Neural cell (in vitro differentiated cells): ENCODE results near the gene RBM20. TPM values are rescaled to one million over a fixed set of nuclear protein-coding genes. Genes with fewer than 3 reads are reported as not detected.

ENCODE experiments used
- H2AFZ ChIP-seq: fragments of 200-600, 300-800 bp; sonication (generic), shearing (Covaris generic); 2 replicates; pipeline ENCODE4 v1.6.0; 2014; ENCODE audit warnings: low read depth, mild to moderate bottlenecking, antibody characterized with exemption, low read length, moderate library complexity
- H3F3A ChIP-seq: fragments of 200-600 bp; shearing (Covaris generic); 2 replicates; pipeline ENCODE4 v1.6.1; 2016; ENCODE audit warnings: mild to moderate bottlenecking, moderate library complexity, mixed read lengths, antibody characterized with exemption, low read length; ENCODE audit not compliant: insufficient read depth, poor library complexity, severe bottlenecking
- H3K27ac ChIP-seq: fragments of 200-600, 300-800 bp; sonication (generic), shearing (Covaris generic); 2 replicates; pipeline ENCODE4 v1.5.1; 2014; ENCODE audit warnings: mild to moderate bottlenecking, low read length, moderate library complexity
- H3K27me3 ChIP-seq: fragments of 300-800, 200-600 bp; sonication (generic), shearing (Covaris generic); 2 replicates; pipeline ENCODE4 v1.6.0; 2014; ENCODE audit warnings: mild to moderate bottlenecking, low read depth, low read length, moderate library complexity; ENCODE audit not compliant: insufficient read depth
- H3K36me3 ChIP-seq: fragments of 300-800, 200-600 bp; sonication (generic), shearing (Covaris generic); 2 replicates; pipeline ENCODE4 v1.5.1; 2014; ENCODE audit warnings: mild to moderate bottlenecking, antibody characterized with exemption, low read length, moderate library complexity; ENCODE audit not compliant: insufficient read depth
- H3K4me2 ChIP-seq: fragments of 300-800, 200-600 bp; sonication (generic), shearing (Covaris generic); 2 replicates; pipeline ENCODE4 v1.6.0; 2014; ENCODE audit warnings: mild to moderate bottlenecking, low read length
- H3K4me3 ChIP-seq: fragments of 300-800, 200-600 bp; sonication (generic), shearing (Covaris generic); 2 replicates; pipeline ENCODE4 v1.5.1; 2014; ENCODE audit warnings: mild to moderate bottlenecking, low read length, moderate library complexity
- H3K79me2 ChIP-seq: fragments of 200-600 bp; shearing (Covaris generic); replicated peaks from 2 replicates; pipeline ENCODE4 v1.6.0; 2014; ENCODE audit warnings: mild to moderate bottlenecking, low read length, moderate library complexity; ENCODE audit not compliant: insufficient read depth
- H3K9ac ChIP-seq: fragments of 300-800, 200-600 bp; sonication (generic), shearing (Covaris generic); 2 replicates; pipeline ENCODE4 v1.6.1; 2016; ENCODE audit warnings: mild to moderate bottlenecking, low read length, mixed read lengths
- H3K9me2 ChIP-seq: fragments of 200-600 bp; shearing (Covaris generic); 2 replicates; pipeline ENCODE4 v1.6.1; 2016; ENCODE audit warnings: mild to moderate bottlenecking, low read length, mixed read lengths; ENCODE audit not compliant: insufficient read depth
- H3K9me3 ChIP-seq: fragments of 200-600, 300-800 bp; sonication (generic), shearing (Covaris generic); 2 replicates; pipeline ENCODE4 v1.6.1; 2016; ENCODE audit warnings: mild to moderate bottlenecking, mixed run types, low read length, moderate library complexity, mixed read lengths
- H4K20me1 ChIP-seq: fragments of 200-600 bp; shearing (Covaris generic); 2 replicates; pipeline ENCODE4 v1.6.1; 2016; ENCODE audit warnings: mild to moderate bottlenecking, mixed run types; ENCODE audit not compliant: insufficient read depth
- EP300 ChIP-seq: fragments of 450-650 bp; conservative IDR thresholded peaks from 2 replicates; pipeline ENCODE4 v1.6.1; 2014; ENCODE audit warnings: antibody characterized with exemption, mild to moderate bottlenecking, moderate library complexity; ENCODE audit not compliant: poor library complexity, severe bottlenecking
- EZH2 ChIP-seq: fragments of 200-600, 300-800 bp; shearing (Covaris generic), sonication (generic); IDR thresholded peaks from 2 replicates; pipeline ENCODE4 v1.6.1; 2014; ENCODE audit warnings: antibody characterized with exemption, low read length, borderline replicate concordance, mild to moderate bottlenecking; ENCODE audit not compliant: insufficient read depth, poor library complexity, severe bottlenecking
- MXI1 ChIP-seq: fragments of 450-650 bp; conservative IDR thresholded peaks from 2 replicates; pipeline ENCODE4 v1.6.1; 2014; ENCODE audit warnings: antibody characterized with exemption, mild to moderate bottlenecking; ENCODE audit not compliant: poor library complexity, severe bottlenecking
- POLR2AphosphoS5 ChIP-seq: IDR thresholded peaks from 2 replicates; pipeline ENCODE4 v1.6.1; 2012
- RAD21 ChIP-seq: fragments of 450-650 bp; conservative IDR thresholded peaks from 2 replicates; pipeline ENCODE4 v1.6.1; 2014; ENCODE audit warnings: antibody characterized with exemption, mild to moderate bottlenecking, moderate library complexity
- SMC3 ChIP-seq: fragments of 450-650 bp; conservative IDR thresholded peaks from 2 replicates; pipeline ENCODE4 v1.6.1; 2014; ENCODE audit warnings: antibody characterized with exemption, mild to moderate bottlenecking, moderate library complexity; ENCODE audit not compliant: poor library complexity
- TAF1 ChIP-seq: IDR thresholded peaks from 2 replicates; pipeline ENCODE4 v1.6.1; 2012; ENCODE audit warnings: low read depth
- polyA plus RNA-seq: library from polyadenylated mRNA; depleted of rRNA; stranded (reverse); fragments of >200 nt; gene quantifications from 2 replicates; pipeline ENCODE4 v1.2.3, GENCODE V29; 2014
- TF ChIP-seq, protein P1 (sequence below): fragments of 450-650 bp; IDR thresholded peaks from 2 replicates; pipeline ENCODE4 v1.5.1; 2014; ENCODE audit warnings: antibody characterized with exemption, mild to moderate bottlenecking, moderate library complexity; ENCODE audit not compliant: poor library complexity, severe bottlenecking
- TF ChIP-seq, protein P2 (sequence below): IDR thresholded peaks from 2 replicates; pipeline ENCODE4 v1.6.1; 2012; ENCODE audit warnings: borderline replicate concordance

Gene RBM20
- polyA plus RNA-seq, 1 donor from 2014 or later = 0.07 TPM

DNA sequence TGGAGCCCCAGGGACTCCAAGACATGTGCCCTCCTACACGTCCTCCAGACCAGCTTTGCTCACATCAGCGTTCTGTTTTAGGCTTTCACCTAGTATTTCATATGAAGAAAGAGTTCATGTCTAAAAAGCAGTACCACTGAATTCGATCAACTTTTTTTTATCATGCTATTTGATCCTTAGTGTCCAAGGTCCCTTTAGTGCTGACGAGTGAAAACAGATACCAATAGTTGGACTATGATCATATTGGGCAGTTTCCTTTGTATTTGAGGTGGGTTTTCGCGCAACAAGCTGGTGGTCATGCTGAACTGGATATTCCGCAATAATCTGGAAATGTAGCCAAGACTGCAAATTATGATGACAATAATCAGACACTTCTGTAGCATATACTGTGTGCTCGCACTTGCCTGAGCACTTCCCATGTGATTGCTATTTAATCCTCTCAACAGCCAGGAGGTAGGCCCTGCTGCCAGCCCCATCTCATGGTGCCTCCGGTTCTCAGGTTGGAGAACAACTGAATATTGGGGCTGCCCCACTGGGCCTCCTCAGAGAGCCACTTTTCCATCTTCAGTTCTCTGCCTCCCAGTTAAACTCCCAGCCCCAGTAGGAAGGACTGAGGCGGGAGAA, 65.9 kb downstream of the RBM20 start:
- TF ChIP-seq EZH2 = no peak
- TF ChIP-seq SMC3 = no peak
- no peak for TF ChIP-seq TAF1
- TF ChIP-seq, protein P1, sequence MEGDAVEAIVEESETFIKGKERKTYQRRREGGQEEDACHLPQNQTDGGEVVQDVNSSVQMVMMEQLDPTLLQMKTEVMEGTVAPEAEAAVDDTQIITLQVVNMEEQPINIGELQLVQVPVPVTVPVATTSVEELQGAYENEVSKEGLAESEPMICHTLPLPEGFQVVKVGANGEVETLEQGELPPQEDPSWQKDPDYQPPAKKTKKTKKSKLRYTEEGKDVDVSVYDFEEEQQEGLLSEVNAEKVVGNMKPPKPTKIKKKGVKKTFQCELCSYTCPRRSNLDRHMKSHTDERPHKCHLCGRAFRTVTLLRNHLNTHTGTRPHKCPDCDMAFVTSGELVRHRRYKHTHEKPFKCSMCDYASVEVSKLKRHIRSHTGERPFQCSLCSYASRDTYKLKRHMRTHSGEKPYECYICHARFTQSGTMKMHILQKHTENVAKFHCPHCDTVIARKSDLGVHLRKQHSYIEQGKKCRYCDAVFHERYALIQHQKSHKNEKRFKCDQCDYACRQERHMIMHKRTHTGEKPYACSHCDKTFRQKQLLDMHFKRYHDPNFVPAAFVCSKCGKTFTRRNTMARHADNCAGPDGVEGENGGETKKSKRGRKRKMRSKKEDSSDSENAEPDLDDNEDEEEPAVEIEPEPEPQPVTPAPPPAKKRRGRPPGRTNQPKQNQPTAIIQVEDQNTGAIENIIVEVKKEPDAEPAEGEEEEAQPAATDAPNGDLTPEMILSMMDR = no peak
- TF ChIP-seq, protein P2, sequence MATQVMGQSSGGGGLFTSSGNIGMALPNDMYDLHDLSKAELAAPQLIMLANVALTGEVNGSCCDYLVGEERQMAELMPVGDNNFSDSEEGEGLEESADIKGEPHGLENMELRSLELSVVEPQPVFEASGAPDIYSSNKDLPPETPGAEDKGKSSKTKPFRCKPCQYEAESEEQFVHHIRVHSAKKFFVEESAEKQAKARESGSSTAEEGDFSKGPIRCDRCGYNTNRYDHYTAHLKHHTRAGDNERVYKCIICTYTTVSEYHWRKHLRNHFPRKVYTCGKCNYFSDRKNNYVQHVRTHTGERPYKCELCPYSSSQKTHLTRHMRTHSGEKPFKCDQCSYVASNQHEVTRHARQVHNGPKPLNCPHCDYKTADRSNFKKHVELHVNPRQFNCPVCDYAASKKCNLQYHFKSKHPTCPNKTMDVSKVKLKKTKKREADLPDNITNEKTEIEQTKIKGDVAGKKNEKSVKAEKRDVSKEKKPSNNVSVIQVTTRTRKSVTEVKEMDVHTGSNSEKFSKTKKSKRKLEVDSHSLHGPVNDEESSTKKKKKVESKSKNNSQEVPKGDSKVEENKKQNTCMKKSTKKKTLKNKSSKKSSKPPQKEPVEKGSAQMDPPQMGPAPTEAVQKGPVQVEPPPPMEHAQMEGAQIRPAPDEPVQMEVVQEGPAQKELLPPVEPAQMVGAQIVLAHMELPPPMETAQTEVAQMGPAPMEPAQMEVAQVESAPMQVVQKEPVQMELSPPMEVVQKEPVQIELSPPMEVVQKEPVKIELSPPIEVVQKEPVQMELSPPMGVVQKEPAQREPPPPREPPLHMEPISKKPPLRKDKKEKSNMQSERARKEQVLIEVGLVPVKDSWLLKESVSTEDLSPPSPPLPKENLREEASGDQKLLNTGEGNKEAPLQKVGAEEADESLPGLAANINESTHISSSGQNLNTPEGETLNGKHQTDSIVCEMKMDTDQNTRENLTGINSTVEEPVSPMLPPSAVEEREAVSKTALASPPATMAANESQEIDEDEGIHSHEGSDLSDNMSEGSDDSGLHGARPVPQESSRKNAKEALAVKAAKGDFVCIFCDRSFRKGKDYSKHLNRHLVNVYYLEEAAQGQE = no peak
- TF ChIP-seq EP300 = no peak
- Histone ChIP-seq H4K20me1 (no peaks in the 10 kb centered on the region), H3F3A (no peaks in the 10 kb centered on the region), H3K27ac (no peak overlapping the region), H3K4me2 (no peak overlapping the region), H3K27me3 (no peaks in the 10 kb centered on the region), H3K79me2 (no peaks in the 10 kb centered on the region), H3K9ac (no peak overlapping the region), H3K4me3 (no peak overlapping the region), H3K9me2 (no peaks in the 10 kb centered on the region), H3K9me3 (no peaks in the 10 kb centered on the region), H2AFZ (no peak overlapping the region), H3K36me3 (no peaks in the 10 kb centered on the region)

DNA sequence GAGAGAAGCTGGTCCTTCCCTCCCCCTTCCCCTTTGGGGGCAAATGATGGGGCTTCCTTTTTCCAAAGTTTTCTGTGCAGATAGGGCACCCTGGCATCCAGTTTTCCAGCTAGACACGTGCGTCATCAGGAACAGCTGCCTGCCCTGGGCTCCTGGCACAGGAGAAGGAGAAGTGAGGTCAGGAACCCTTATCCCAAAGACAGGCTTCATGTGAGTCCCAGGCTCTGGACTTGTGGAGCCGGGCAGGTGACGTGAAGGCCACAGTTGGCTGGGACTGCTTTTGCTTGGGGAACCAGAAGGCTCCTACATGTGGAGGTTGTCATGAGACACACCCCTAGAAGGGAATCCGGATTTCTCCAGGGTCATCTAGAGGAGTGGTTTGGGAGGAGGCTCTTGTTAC, 66.5 kb downstream of the RBM20 start:
- H3K27me3 ChIP-seq = no peaks in the 10 kb centered on the region
- no peaks in the 10 kb centered on the region for H4K20me1 ChIP-seq
- H3K4me3 ChIP-seq = no peak overlapping the region
- H3K79me2 ChIP-seq = no peaks in the 10 kb centered on the region
- no peak overlapping the region for H3K4me2 ChIP-seq
- no peaks in the 10 kb centered on the region for H3K36me3 ChIP-seq
- no peak overlapping the region for H3K27ac ChIP-seq
- no peak for TF ChIP-seq EP300
- TF ChIP-seq EZH2 = no peak
- TF ChIP-seq SMC3 = no peak
- TF ChIP-seq, protein P1 = no peak
- no peak for TF ChIP-seq MXI1
- TF ChIP-seq TAF1 = no peak
- TF ChIP-seq RAD21 = no peak
- TF ChIP-seq, protein P2 = no peak
- TF ChIP-seq POLR2AphosphoS5 = no peak
- H3K9ac ChIP-seq = no peak overlapping the region
- H3F3A ChIP-seq = no peaks in the 10 kb centered on the region
- no peak overlapping the region for H2AFZ ChIP-seq
- no peaks in the 10 kb centered on the region for H3K9me3 ChIP-seq
- H3K9me2 ChIP-seq = no peaks in the 10 kb centered on the region
